ENCODE data around the gene FAM217A. TPM values are rescaled to one million over a fixed set of nuclear protein-coding genes. Genes with fewer than 3 reads are reported as not detected.

Gene FAM217A, protein sequence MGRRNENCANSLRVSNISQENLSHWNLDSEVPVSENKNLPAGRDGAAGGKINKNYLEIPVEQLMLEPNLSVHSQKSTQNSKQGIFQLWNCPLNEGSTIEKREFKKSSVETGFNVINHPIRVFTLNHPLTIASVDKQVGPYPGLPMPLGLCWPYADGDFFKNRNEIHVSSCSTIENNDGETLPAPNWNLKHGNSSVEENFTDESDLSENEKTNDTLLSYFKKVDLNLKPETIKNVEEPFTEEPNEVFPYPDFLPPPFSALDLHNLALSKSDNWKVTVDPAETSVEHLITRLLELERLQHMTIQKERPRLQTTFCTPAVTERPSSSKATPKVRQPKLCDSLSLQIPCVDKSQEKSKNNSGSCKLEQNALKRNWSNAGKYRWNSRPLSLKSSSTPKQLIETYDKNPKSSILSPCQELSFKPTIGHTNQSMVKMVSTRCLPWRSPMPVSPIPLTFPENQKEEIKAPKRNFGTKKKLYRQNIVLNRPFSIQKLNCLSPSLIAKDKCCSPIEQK
- not detected in 5 replicates for total RNA-seq (2022; extraction: Qiagen RNA extraction)

GRCh38 chr6:4078691-4079471, at the start of gene FAM217A:
Gene FAM217A (minus strand): TSS chr6:4079137. CDS start chr6:4077414, 1,723 bp downstream.

Other genes starting within 250 kb of the FAM217A start
- gene FAM50B, start 229.8 kb downstream of the FAM217A start, total RNA-seq (2022; extraction: Qiagen RNA extraction): 4.6 to 6.2 TPM (median 5.8 TPM) in 5 replicates
- gene ECI2, start 56.4 kb upstream of the FAM217A start, total RNA-seq (2022; extraction: Qiagen RNA extraction): 43.7 to 61.9 TPM (median 47.0 TPM) in 5 replicates